ENCODE measurements around the gene ING5. TPM values are rescaled to one million over a fixed set of nuclear protein-coding genes. Genes with fewer than 3 reads are reported as not detected.

ING5 gene
- total RNA-seq, 2 experiments from 2014 or later, result 37.1 to 45.5 TPM

DNA sequence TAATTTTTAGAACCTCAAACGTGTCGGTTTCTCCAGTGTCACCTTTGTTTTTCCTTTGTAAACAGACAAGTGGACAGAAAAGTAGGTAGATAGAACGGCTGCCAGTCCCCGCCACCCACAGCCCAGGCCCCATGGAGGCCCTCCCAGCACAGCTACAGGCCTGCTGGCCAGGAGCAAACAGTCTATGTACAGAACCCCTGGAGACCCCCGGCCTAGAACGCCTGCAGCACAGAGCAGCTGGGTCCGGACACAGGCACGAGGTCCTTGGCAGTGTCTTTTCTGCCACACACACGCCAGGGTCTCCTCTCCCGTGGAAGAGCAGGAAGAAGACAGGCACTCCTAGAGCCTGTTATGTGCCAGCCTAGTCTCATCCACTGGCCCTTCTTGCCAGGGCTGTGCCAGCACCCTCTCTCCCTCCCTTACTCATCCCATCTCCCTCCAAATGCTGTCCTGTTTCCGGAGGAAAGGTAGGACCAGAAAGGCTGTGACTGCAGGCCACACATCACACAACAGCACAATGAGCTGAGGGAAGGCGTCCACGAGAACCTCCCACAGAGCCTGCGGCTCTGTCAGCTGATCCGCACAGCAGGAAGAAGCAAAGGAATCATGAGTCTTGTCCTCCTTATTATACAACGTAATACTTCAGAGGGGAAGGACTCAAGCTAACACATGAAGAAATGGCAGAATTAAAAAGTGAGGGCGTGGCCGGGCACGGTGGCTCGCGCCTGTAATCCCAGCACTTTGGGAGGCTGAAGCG, 22.9 kb upstream of the ING5 start:
- no peak overlapping the region for H3K27ac Mint-ChIP-seq
- DNase-seq, result no peak
- no peaks in the 10 kb centered on the region for H3K9me3 Mint-ChIP-seq
- no peaks in the 10 kb centered on the region for H3K27me3 Mint-ChIP-seq
- no peak overlapping the region for H3K4me3 Mint-ChIP-seq
- peaks cover 9% of the 10 kb centered on the region for H3K4me1 Mint-ChIP-seq
- peaks cover 17% of the 10 kb centered on the region for H3K36me3 Mint-ChIP-seq

- Mint-ChIP-seq H3K27ac (no peak overlapping the region), H3K4me3 (no peak overlapping the region), H3K9me3 (no peaks in the 10 kb centered on the region), H3K4me1 (peaks cover 9% of the 10 kb centered on the region), H3K36me3 (peaks cover 20% of the 10 kb centered on the region), H3K27me3 (no peaks in the 10 kb centered on the region)
- no peak for DNase-seq
Observed at GRCh38 chr2:241680044-241680443, 21.8 kb upstream of the ING5 start.

DNA sequence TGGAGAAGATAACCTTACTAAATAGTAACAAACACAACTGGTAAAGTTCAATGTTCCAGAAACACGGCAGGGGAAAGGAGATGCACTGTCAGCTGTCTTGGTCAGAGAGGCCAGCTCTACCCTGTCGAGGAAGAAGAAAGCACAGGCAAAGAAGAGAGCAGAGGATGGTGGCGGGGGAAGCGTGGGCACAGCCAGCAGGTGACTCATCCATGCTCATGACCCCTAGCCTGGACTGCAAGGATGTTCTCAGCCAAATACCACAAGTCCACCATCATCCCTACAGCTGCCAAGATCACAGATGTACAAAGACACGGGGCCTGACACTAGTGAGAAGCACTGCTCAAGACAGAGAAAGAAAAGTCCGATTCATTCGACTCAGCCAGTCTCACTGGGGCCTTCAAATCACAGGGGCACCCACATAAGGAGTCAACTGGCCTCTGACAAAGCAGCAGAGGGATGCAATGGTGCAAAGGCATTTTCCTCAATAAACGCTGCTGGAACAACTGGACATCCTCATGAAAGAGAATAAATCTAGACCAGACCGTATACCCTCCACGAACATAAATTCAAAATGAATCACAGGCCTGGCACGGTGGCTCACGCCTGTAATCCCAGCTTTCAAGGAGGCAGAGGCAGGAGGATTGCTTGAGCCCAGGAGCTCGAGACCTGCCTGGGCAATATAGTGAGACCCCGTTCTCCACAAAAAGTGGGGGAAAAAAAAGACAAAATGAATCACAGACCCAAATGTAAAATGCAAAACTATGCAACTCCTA, 20.8 kb upstream of the ING5 start:
- H3K9me3 Mint-ChIP-seq, result no peaks in the 10 kb centered on the region
- DNase-seq, result no peak
- H3K4me1 Mint-ChIP-seq, result peaks cover 15% of the 10 kb centered on the region
- H3K4me3 Mint-ChIP-seq, result no peak overlapping the region
- peaks cover 24% of the 10 kb centered on the region for H3K36me3 Mint-ChIP-seq
- no peak overlapping the region for H3K27ac Mint-ChIP-seq
- H3K27me3 Mint-ChIP-seq, result no peaks in the 10 kb centered on the region

GRCh38 chr2:241686324-241686649, 15.6 kb upstream of the ING5 start:
- DNase-seq, result no peak
- no peaks in the 10 kb centered on the region for H3K27me3 Mint-ChIP-seq
- no peaks in the 10 kb centered on the region for H3K9me3 Mint-ChIP-seq
- H3K36me3 Mint-ChIP-seq, result peaks cover 46% of the 10 kb centered on the region
- peak overlapping the region; percentile 95 for H3K4me3 Mint-ChIP-seq
- H3K27ac Mint-ChIP-seq, result peak overlapping the region; percentile 88
- H3K4me1 Mint-ChIP-seq, result peaks cover 26% of the 10 kb centered on the region

DNA sequence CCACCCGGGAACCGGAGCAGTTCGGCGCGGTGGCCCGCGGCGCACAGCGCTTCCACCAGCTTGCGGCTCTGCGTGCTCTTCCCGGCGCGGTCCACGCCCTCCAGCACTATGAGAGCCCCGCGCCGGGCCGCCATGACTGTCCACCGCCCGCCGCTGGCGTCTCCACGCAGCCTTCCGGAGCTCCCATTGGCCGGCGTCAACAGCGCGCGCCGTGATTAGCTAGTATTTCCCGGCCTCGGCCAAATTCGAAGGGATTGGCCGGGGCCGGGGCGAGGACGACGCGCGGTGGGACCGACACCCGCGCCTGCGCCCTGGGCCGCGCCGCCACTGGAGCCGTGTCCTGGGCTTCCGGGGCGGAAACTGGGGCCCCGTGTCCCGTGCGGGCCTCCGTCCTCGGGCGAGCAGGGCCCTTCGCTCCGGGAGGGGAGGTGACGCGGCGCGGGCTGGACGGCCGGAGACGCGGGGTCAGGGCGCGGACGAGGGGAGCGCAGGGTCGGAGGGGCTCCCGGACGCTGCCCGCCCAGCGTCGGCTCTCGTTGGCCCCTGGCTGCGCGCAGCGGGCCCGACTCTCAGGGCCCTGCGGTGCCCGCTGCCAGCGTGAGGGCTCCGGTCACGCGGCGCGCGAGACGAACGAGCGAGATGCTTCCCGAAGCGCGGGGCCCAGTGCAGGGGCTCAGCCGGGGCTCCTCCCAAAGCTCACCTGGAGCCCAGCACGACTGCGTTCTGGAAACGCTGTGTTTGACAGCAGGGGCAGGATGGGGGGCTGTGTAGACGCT, 15.0 kb upstream of the ING5 start, which contains the start of gene DTYMK:
Gene DTYMK, minus strand, starts transcription at position 166 of the 776 bp plus-strand sequence. Its CDS starts 32 bp downstream, at position 134.
- Mint-ChIP-seq H3K4me1 (peaks cover 26% of the 10 kb centered on the region), H3K4me3 (peak within 1 kb of the TSS; percentile 95), H3K27ac (peak within 1 kb of the TSS; percentile 95), H3K36me3 (peaks cover 42% of the 10 kb centered on the region), H3K9me3 (no peaks in the 10 kb centered on the region), H3K27me3 (no peaks in the 10 kb centered on the region)
- peak; percentile 99 for DNase-seq

- Mint-ChIP-seq H3K9me3 (no peaks in the 10 kb centered on the region), H3K27ac (no peak overlapping the region), H3K27me3 (no peaks in the 10 kb centered on the region), H3K4me1 (peaks cover 24% of the 10 kb centered on the region), H3K36me3 (peaks cover 40% of the 10 kb centered on the region), H3K4me3 (peak overlapping the region; percentile 60)
- DNase-seq, result no peak
Observed at GRCh38 chr2:241689306-241689705, 12.5 kb upstream of the ING5 start.

DNA sequence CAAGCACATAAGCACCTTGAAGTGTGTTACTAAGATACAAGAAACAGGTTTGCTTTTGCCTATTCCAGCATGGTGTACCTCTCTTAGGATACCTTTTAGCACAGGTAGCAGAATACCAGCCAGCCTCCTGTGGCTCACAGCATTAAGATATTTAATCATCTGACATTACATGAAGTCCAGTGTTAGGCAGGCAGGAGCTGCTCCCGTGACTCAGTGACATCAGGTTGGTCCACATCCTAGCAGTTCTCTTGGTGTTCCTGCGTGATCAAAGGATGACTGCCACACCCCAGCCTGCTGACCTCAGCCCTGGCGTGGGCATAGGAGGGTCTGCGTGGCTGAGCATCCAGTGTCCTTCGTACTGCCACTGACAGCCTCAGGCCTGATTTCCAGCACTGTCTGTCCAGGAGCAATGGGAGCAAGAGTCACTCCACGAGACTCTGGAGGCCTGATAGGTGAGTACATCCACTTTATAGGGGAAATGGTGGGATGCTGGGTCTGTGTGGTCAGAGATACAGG, 11.6 kb upstream of the ING5 start:
- Mint-ChIP-seq H3K36me3 (peaks cover 41% of the 10 kb centered on the region), H3K9me3 (no peaks in the 10 kb centered on the region), H3K27ac (no peak overlapping the region), H3K4me3 (no peak overlapping the region), H3K4me1 (peaks cover 24% of the 10 kb centered on the region), H3K27me3 (no peaks in the 10 kb centered on the region)
- DNase-seq, result no peak

- H3K4me1 Mint-ChIP-seq, result peaks cover 16% of the 10 kb centered on the region
- no peak overlapping the region for H3K27ac Mint-ChIP-seq
- peaks cover 41% of the 10 kb centered on the region for H3K36me3 Mint-ChIP-seq
- no peaks in the 10 kb centered on the region for H3K27me3 Mint-ChIP-seq
- no peak overlapping the region for H3K4me3 Mint-ChIP-seq
- DNase-seq, result no peak
- no peaks in the 10 kb centered on the region for H3K9me3 Mint-ChIP-seq
Observed at GRCh38 chr2:241692448-241692847, 9.4 kb upstream of the ING5 start.

- H3K27me3 Mint-ChIP-seq, result no peaks in the 10 kb centered on the region
Observed at GRCh38 chr2:241695651-241696050, 6.2 kb upstream of the ING5 start.

DNA sequence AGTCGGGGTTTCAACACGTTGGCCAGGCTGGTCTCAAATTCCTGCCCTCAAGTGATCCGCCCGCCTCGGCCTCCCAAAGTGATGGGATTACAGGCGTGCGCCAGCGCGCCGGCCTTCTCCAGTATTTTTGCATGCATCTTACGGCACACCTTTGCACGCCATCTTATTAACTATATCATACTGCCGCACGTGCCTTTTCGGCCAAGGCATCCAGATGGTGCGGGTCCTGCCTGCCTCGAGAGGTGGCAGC, 765 bp upstream of the ING5 start:
- Mint-ChIP-seq H3K4me3 (peak overlapping the region; percentile 89), H3K4me1 (peaks cover 17% of the 10 kb centered on the region)
- DNase-seq, result no peak

More at GRCh38 chr2:241695651-241696050, 6.2 kb upstream of the ING5 start:
- H3K9me3 Mint-ChIP-seq, result no peaks in the 10 kb centered on the region
- H3K4me1 Mint-ChIP-seq, result peaks cover 12% of the 10 kb centered on the region
- H3K36me3 Mint-ChIP-seq, result peaks cover 26% of the 10 kb centered on the region
- DNase-seq, result no peak
- H3K4me3 Mint-ChIP-seq, result no peak overlapping the region
- no peak overlapping the region for H3K27ac Mint-ChIP-seq

GRCh38 chr2:241702155-241703031, 554 bp downstream of the ING5 start:
- DNase-seq, result peak; percentile 94

More for the DNA sequence above, 765 bp upstream of the ING5 start:
- Mint-ChIP-seq H3K27ac (peak overlapping the region; percentile 94), H3K36me3 (peaks cover 37% of the 10 kb centered on the region), H3K9me3 (no peaks in the 10 kb centered on the region), H3K27me3 (no peaks in the 10 kb centered on the region)

GRCh38 chr2:241703032-241703604, 1.3 kb downstream of the ING5 start:
- peaks cover 45% of the 10 kb centered on the region for H3K36me3 Mint-ChIP-seq
- no peaks in the 10 kb centered on the region for H3K27me3 Mint-ChIP-seq
- H3K4me1 Mint-ChIP-seq, result peaks cover 17% of the 10 kb centered on the region
- no peak for DNase-seq
- peak overlapping the region; percentile 88 for H3K27ac Mint-ChIP-seq
- peaks cover 2% of the 10 kb centered on the region for H3K9me3 Mint-ChIP-seq
- H3K4me3 Mint-ChIP-seq, result peak overlapping the region; percentile 90

More at GRCh38 chr2:241702155-241703031, 554 bp downstream of the ING5 start:
- Mint-ChIP-seq H3K4me1 (peaks cover 17% of the 10 kb centered on the region), H3K27me3 (no peaks in the 10 kb centered on the region), H3K36me3 (peaks cover 43% of the 10 kb centered on the region), H3K4me3 (peak overlapping the region; percentile 90), H3K27ac (peak overlapping the region; percentile 88), H3K9me3 (peaks cover 2% of the 10 kb centered on the region)

GRCh38 chr2:241706537-241706936, 4.7 kb downstream of the ING5 start:
- Mint-ChIP-seq H3K4me1 (peaks cover 5% of the 10 kb centered on the region), H3K9me3 (peaks cover 2% of the 10 kb centered on the region), H3K36me3 (peaks cover 56% of the 10 kb centered on the region), H3K27me3 (no peaks in the 10 kb centered on the region), H3K27ac (no peak overlapping the region), H3K4me3 (no peak overlapping the region)
- DNase-seq, result no peak

DNA sequence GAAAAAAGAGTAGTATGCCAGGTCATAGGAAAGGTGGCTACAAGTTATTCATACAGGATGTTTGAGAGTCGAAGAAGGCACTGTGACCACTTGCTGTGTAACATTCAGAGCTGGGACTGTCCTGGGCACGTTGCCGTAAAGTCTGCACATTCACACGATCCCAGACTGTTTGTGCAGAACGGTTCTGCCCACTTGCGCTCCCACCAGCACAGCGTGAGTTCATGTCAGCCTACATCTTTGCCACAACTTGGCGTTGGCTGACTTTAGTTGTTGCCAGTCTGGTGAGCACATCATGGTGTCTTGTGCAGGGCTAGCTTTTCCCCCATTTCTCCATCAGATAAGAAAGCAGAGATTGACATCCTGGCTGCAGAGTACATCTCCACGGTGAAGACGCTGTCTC, 7.0 kb downstream of the ING5 start:
- no peaks in the 10 kb centered on the region for H3K4me1 Mint-ChIP-seq
- H3K27ac Mint-ChIP-seq, result no peak overlapping the region
- H3K9me3 Mint-ChIP-seq, result peaks cover 2% of the 10 kb centered on the region
- H3K4me3 Mint-ChIP-seq, result no peak overlapping the region
- peaks cover 62% of the 10 kb centered on the region for H3K36me3 Mint-ChIP-seq
- no peaks in the 10 kb centered on the region for H3K27me3 Mint-ChIP-seq
- no peak for DNase-seq

Measured in activated naive CD8-positive, alpha-beta T cell treated with anti-CD3 and anti-CD28 coated beads for 36 hours (primary cell).